Thoracic aorta (tissue), 2 donors: Measurements from ENCODE around the gene OR2T1. TPM values are rescaled to one million over a fixed set of nuclear protein-coding genes. Genes with fewer than 3 reads are reported as not detected.

Source experiments
- ATAC-seq: fragments of 150-250 bp; one replicate; pipeline ENCODE4 v1.8.0; 2017; ENCODE audit warnings: low read depth; ENCODE audit not compliant: insufficient number of reproducible peaks, low FRiP score
- DNase-seq: peaks from one replicate; pipeline ENCODE4 v3.0.0-alpha.2; 2020; ENCODE audit warnings: low spot score
- H3K27ac ChIP-seq, 2 donors: fragments of 200-600 bp; sonication (generic); 1 replicate in 1 of 2; 2 replicates in 1 of 2; pipeline ENCODE4 v1.5.1; 2016; ENCODE audit warnings: mild to moderate bottlenecking in 2 of 2, moderate library complexity in 2 of 2
- H3K27me3 ChIP-seq: fragments of 200-600 bp; sonication (generic); replicated peaks from 2 replicates; pipeline ENCODE4 v1.6.0; 2016; ENCODE audit warnings: mild to moderate bottlenecking; ENCODE audit not compliant: insufficient read depth
- H3K36me3 ChIP-seq: fragments of 200-600 bp; sonication (generic); one replicate; pipeline ENCODE4 v1.5.1; 2016
- H3K4me1 ChIP-seq, 2 donors: fragments of 200-600 bp; sonication (generic); 1 replicate in 1 of 2; 2 replicates in 1 of 2; pipeline versions ENCODE4 v1.5.1 to v1.6.0; 2016; ENCODE audit warnings: low read depth in 2 of 2, mild to moderate bottlenecking in 1 of 2; ENCODE audit not compliant: control insufficient read depth in 1 of 2
- H3K4me3 ChIP-seq: fragments of 200-600 bp; sonication (generic); 2 replicates; pipeline ENCODE4 v1.5.1; 2016; ENCODE audit warnings: mild to moderate bottlenecking
- H3K9me3 ChIP-seq: fragments of 200-600 bp; sonication (generic); 2 replicates; pipeline ENCODE4 v1.5.1; 2016
- total RNA-seq, 2 donors: library from RNA; depleted of rRNA; stranded (reverse); fragments of >200 nt; gene quantifications; one replicate each; pipeline versions ENCODE4 v1.1.0 to v1.2.3, GENCODE V29; 2016
- TF ChIP-seq, protein P1 (sequence below): fragments of 200-600 bp; sonication (generic); IDR thresholded peaks from one replicate; pipeline ENCODE4 v1.5.1; 2019; ENCODE audit warnings: antibody characterized with exemption

Gene OR2T1, protein sequence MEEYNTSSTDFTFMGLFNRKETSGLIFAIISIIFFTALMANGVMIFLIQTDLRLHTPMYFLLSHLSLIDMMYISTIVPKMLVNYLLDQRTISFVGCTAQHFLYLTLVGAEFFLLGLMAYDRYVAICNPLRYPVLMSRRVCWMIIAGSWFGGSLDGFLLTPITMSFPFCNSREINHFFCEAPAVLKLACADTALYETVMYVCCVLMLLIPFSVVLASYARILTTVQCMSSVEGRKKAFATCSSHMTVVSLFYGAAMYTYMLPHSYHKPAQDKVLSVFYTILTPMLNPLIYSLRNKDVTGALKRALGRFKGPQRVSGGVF
- not detected for total RNA-seq

DNA sequence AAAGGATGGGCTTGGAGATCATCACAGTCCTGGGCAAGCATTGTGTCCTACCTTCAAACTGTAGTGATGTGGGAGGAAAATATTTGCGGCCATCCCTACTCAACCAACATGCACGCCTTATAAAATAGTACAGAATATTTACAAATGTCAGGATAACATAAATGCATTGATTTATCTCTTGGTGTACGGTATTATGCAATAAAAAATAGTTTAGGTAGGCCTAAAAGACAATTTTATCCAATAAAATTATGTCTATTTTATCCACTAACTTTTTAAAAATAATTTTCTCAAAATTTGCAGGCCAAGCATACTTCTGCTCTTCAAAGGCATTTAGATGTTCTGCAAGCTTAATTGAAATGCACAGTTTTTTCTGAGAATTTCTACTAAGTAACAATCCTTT is at the start of gene OR2T1:
Gene OR2T1 (plus strand): TSS at position 301 of the 400 bp plus-strand sequence. CDS start 3,100 bp downstream, outside the sequence.
- TF ChIP-seq, protein P1, sequence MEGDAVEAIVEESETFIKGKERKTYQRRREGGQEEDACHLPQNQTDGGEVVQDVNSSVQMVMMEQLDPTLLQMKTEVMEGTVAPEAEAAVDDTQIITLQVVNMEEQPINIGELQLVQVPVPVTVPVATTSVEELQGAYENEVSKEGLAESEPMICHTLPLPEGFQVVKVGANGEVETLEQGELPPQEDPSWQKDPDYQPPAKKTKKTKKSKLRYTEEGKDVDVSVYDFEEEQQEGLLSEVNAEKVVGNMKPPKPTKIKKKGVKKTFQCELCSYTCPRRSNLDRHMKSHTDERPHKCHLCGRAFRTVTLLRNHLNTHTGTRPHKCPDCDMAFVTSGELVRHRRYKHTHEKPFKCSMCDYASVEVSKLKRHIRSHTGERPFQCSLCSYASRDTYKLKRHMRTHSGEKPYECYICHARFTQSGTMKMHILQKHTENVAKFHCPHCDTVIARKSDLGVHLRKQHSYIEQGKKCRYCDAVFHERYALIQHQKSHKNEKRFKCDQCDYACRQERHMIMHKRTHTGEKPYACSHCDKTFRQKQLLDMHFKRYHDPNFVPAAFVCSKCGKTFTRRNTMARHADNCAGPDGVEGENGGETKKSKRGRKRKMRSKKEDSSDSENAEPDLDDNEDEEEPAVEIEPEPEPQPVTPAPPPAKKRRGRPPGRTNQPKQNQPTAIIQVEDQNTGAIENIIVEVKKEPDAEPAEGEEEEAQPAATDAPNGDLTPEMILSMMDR, result no peak
- no peak for DNase-seq

DNA sequence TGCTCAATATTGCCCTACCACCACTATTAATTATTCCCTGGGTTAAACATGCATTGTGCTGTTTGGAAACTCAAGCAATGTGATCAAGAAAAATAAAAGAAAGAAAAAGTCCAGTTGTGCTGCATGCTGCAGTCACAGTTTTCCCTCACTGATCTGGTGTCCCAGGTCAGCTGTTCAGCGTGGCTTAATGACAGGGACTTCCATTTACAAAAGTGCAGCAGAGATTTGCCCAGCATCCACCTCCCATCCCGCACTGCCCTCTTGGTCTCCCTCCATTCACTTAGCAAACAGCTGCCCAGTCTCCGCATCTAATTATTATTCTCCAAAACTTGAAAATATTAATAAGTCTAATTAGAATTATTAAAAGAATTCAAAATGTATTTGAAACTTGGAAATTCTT is 43.4 kb upstream of the OR2T1 start:
- Histone ChIP-seq H3K36me3 (no peaks in the 10 kb centered on the region), H3K4me1 (no peaks in the 10 kb centered on the region), H3K27ac (no peak overlapping the region), H3K4me3 (no peak overlapping the region), H3K9me3 (no peaks in the 10 kb centered on the region), H3K27me3 (no peaks in the 10 kb centered on the region)
- no peak for ATAC-seq
- TF ChIP-seq, protein P1, result no peak
- no peak for DNase-seq

More for the DNA sequence above, at the start of gene OR2T1:
- no peak within 1 kb of the TSS for H3K4me3 ChIP-seq
- no peaks in the 10 kb centered on the region for H3K4me1 ChIP-seq
- H3K9me3 ChIP-seq, result no peaks in the 10 kb centered on the region
- no peak for ATAC-seq
- no peaks in the 10 kb centered on the region for H3K36me3 ChIP-seq
- no peak within 1 kb of the TSS for H3K27ac ChIP-seq
- no peaks in the 10 kb centered on the region for H3K27me3 ChIP-seq

DNA sequence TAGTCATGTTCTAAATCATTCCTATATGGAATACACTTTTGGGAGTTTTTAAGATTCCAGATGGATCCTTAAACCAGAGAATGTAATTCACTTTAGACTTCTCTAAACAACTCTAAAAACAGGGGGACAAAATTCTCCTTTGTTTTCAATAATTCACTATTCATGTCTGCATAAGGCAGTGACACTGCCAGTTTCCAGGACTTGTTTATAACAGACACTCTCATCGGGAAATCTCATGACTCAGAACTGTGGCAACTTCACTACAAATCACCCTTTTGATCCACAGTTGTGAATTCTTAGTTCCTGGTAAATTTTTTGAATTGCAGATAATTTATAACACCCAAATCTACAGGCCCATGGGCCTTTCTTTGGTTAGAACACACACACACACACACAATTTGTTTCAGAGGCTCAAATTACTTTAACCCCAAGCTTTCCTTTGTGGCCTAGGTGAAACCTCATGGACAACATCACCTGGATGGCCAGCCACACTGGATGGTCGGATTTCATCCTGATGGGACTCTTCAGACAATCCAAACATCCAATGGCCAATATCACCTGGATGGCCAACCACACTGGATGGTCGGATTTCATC is 41.6 kb upstream of the OR2T1 start, which contains the start of gene OR2T4:
Gene OR2T4 (plus strand): TSS at position 545 of the 595 bp plus-strand sequence. CDS start 0 bp downstream, at position 545.
- ATAC-seq, result no peak
- H3K27me3 ChIP-seq, result no peaks in the 10 kb centered on the region
- no peaks in the 10 kb centered on the region for H3K4me1 ChIP-seq
- H3K27ac ChIP-seq, result no peak within 1 kb of the TSS
- TF ChIP-seq, protein P1, result no peak
- H3K36me3 ChIP-seq, result no peaks in the 10 kb centered on the region
- no peak for DNase-seq
- no peaks in the 10 kb centered on the region for H3K9me3 ChIP-seq
- H3K4me3 ChIP-seq, result no peak within 1 kb of the TSS

DNA sequence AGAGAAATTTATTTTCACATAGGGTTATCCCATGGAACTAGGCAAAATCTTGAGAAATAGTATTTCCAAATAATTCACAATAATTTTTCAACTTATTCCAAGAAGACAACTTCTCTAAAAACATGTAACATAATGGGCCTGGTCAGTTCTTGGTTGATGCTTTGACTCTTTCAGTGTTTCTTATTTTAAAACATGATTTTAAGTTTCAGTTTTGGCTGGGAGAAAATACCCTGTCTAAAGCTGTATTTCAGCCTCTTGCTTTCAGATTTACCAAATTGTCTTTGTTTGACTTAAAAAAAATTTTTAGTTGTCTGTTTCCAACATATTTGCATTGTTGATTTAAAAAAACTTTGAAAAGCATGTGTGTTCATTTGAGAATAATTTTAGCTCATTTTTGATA is 36.2 kb upstream of the OR2T1 start:
- Histone ChIP-seq H3K27me3 (no peaks in the 10 kb centered on the region), H3K27ac (no peak overlapping the region), H3K4me1 (no peaks in the 10 kb centered on the region), H3K36me3 (no peaks in the 10 kb centered on the region), H3K4me3 (no peak overlapping the region), H3K9me3 (no peaks in the 10 kb centered on the region)
- DNase-seq, result no peak
- TF ChIP-seq, protein P1, result no peak
- ATAC-seq, result no peak

DNA sequence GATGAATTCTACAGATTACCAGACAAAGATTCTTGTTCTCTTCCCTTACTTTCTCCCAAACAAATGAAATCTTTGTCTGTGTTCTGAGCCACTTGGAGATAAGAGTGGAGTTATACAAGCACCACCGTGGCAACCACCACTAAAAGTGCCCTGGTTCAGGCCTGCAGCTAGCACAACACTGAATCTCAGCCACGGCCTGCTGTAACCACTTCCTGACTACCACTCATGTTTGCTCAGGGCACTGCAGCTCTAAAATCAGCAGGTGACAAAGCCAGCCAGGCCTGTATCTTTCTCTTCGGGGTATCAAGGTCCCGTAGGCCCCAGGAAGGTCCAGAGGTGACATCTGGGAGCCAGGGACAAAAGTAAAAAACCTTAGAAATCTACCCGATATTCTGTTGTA is 30.5 kb upstream of the OR2T1 start:
- H3K9me3 ChIP-seq, result no peaks in the 10 kb centered on the region
- H3K4me1 ChIP-seq, result no peaks in the 10 kb centered on the region
- DNase-seq, result no peak
- no peak overlapping the region for H3K27ac ChIP-seq
- no peaks in the 10 kb centered on the region for H3K27me3 ChIP-seq
- no peak overlapping the region for H3K4me3 ChIP-seq
- no peaks in the 10 kb centered on the region for H3K36me3 ChIP-seq
- no peak for ATAC-seq
- TF ChIP-seq, protein P1, result no peak
